Stimulated activated effector memory CD8-positive, alpha-beta T cell treated with anti-CD3 and anti-CD28 coated beads, Interleukin-12 subunit alpha, Interleukin-12 subunit beta, amount 100 ng/mL, for 72 hours (primary cell): ENCODE data around the gene TRIM23.
"Not testable (repeated sequence)": the region's sequence is repeated elsewhere in the genome, so short reads cannot be mapped to it uniquely, and the experiment has no call there.

ENCODE experiments used
- ATAC-seq: fragments of 150-1000 bp; cut with Tn5 transposase; 2 replicates; pipeline ENCODE4 v1.10.0; 2021
- DNase-seq, 2 donors: peaks; one replicate each; pipeline ENCODE4 v3.0.0; 2021 to 2022; ENCODE audit warnings: low spot score in 2 of 2
- H3K27ac Mint-ChIP-seq: one replicate; pipeline ENCODE4 v1.8.0; 2022; ENCODE audit warnings: mild to moderate bottlenecking, mixed read lengths
- H3K36me3 Mint-ChIP-seq: one replicate; pipeline ENCODE4 v1.8.0; 2022; ENCODE audit warnings: mild to moderate bottlenecking, mixed read lengths
- H3K4me1 Mint-ChIP-seq: one replicate; pipeline ENCODE4 v1.8.0; 2022; ENCODE audit warnings: mixed read lengths
- H3K4me3 Mint-ChIP-seq: one replicate; pipeline ENCODE4 v1.8.0; 2022; ENCODE audit warnings: mild to moderate bottlenecking, mixed read lengths
- H3K9me3 Mint-ChIP-seq: one replicate; pipeline ENCODE4 v1.8.0; 2022; ENCODE audit warnings: mixed read lengths

TRIM23 gene

DNA sequence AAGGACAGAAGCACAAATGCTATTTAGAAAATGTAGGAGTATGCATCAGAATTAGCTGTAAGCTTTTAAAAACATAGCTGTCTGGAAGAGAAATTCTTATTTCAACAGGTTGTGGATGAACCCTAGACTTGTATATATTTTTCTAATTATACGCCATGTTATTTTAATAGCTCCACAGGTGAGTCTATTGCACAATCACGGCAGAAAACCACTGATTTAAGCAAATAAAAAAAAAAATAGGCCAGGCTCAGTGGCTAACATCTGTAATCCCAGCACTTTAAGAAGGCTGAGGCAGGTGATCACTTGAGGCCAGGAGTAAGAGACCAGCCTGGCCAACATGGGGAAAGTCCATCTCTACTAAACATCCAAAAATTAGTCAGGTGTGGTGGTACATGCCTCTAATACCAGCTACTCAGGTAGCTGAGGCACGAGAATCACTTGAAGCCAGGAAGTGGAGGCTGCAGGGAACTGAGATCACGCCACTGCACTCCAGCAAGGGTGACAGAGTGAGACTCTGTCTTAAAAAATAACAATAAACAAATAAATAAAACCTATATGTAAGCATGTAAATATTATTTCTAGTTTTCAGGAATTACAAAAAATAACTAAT, 11.7 kb downstream of the TRIM23 start:
- H3K36me3 Mint-ChIP-seq, result peaks cover 96% of the 10 kb centered on the region
- H3K4me1 Mint-ChIP-seq, result no peaks in the 10 kb centered on the region
- DNase-seq, result no peak

DNA sequence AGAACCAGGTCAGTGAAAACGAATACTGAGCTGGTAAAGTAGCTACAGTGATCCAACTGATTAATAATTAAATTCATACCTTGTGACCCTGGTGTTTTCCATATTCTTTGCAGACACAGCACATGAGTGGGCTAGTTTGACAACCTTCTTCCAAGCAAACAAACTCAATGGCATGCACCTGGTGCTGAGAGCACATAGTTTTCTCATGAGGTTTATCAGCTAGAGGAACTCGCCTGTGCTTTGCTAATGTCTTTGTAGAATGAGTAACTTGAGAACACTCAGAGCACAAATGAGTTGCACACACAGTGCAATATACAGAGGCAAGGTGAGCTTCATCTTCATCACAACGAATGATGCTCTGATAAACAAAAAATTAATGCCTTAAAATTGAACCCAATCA, 12.6 kb downstream of the TRIM23 start:
- ATAC-seq, result no peak
- H3K9me3 Mint-ChIP-seq, result no peaks in the 10 kb centered on the region
- H3K4me3 Mint-ChIP-seq, result no peak overlapping the region
- H3K36me3 Mint-ChIP-seq, result peaks cover 99% of the 10 kb centered on the region
- H3K4me1 Mint-ChIP-seq, result no peaks in the 10 kb centered on the region
- DNase-seq, result no peak
- no peak overlapping the region for H3K27ac Mint-ChIP-seq

More for the DNA sequence above, 11.7 kb downstream of the TRIM23 start:
- H3K27ac Mint-ChIP-seq, result no peak overlapping the region
- no peak overlapping the region for H3K4me3 Mint-ChIP-seq
- no peak for ATAC-seq
- H3K9me3 Mint-ChIP-seq, result no peaks in the 10 kb centered on the region

DNA sequence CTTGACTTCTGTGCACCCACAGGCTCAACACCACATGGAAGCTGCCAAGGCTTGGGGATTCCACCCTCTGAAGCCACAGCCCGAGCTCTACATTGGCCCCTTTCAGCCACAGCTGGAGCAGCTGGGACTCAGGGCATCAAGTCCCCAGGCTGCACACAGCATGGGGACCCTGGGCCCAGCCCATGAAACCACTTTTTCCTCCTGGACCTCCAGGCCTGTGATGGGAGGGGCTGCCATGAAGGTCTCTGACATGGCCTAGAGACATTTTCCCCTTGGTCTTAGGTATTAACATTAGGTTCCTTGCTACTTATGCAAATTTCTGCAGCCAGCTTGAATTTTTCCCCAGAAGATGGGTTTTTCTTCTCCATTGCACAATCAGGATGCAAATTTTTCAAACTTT, 22.4 kb downstream of the TRIM23 start:
- ATAC-seq, H3K4me3 Mint-ChIP-seq, H3K9me3 Mint-ChIP-seq, DNase-seq: not testable (repeated sequence)
- peak overlapping the region; percentile 29 for H3K27ac Mint-ChIP-seq
- peaks cover 100% of the 10 kb centered on the region for H3K36me3 Mint-ChIP-seq
- H3K4me1 Mint-ChIP-seq, result peaks cover 11% of the 10 kb centered on the region

DNA sequence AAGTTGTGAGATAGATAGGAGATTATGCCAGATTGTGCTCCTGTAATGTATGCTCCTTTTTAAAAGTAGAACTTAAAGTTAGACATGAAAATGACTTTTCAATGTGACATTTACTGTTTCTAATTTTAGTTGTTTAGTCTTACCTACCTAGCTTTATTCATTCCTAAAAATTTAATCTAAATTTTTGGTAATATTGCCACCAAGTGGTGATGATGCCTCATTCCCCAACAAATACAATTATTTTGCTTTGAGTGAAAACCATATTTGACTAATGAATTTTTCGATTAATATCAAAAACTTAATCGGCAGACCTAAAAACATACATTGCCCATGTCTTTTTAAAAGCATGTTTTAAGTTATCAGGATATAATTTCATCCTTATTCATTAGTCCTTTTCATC, 35.4 kb downstream of the TRIM23 start:
- H3K9me3 Mint-ChIP-seq, result no peaks in the 10 kb centered on the region
- H3K27ac Mint-ChIP-seq, result no peak overlapping the region
- no peaks in the 10 kb centered on the region for H3K4me1 Mint-ChIP-seq
- DNase-seq, result no peak
- ATAC-seq, result no peak
- peaks cover 97% of the 10 kb centered on the region for H3K36me3 Mint-ChIP-seq
- H3K4me3 Mint-ChIP-seq, result no peak overlapping the region

DNA sequence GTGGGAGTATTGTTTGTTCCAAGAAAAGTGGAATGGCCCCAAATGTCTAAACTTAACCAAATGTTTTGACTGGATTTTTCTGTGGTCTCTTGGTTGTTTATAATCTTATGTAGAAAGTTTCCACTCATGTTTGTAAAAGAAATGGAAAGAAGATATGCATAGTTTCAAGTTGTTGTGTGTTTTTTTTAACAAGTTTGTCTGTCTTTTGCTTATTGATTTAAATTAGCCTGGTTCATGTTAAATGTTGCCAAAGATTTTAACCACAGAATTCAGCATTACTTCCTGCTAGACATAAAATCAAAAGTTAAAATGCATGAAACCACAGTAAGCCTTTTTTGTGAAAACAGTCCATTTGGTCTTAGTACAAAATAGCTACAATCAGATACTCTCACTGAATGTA, 47.0 kb downstream of the TRIM23 start:
- Mint-ChIP-seq H3K4me3 (no peak overlapping the region), H3K27ac (peak overlapping the region; percentile 63), H3K4me1 (peaks cover 15% of the 10 kb centered on the region), H3K9me3 (no peaks in the 10 kb centered on the region), H3K36me3 (peaks cover 96% of the 10 kb centered on the region)
- no peak for ATAC-seq
- no peak for DNase-seq

DNA sequence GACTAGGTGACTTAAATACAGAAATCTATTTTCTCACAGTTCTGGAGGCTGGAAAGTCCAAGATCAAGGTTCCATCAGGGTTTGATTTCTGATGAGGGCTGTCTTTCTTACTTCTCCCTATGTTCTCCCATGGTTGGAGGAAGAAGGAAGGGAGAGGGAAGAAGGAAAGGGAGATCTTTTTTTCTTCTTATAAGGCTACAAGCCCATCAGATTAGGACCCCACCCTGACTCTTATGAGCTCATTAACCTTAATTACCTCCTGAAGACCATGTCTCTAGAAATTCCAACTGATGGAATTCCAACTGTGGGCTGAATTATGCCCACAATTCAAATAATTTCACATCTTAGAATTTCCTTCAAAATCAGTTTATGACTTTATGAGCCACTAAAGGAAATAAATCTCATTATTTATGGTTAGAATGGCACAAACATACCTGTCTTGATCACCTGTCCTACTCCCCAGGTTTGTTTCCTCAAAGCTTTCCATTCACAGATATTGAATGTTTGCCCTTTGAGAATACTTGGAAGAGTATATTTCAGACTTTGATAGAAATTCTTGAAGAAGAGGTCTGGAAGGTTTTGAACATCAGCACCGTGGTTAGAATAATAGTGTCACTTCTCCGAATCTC, 53.4 kb downstream of the TRIM23 start:
- DNase-seq, result no peak
- Mint-ChIP-seq H3K4me3 (no peak overlapping the region), H3K4me1 (peaks cover 9% of the 10 kb centered on the region), H3K27ac (no peak overlapping the region), H3K36me3 (peaks cover 91% of the 10 kb centered on the region), H3K9me3 (no peaks in the 10 kb centered on the region)
- no peak for ATAC-seq

DNA sequence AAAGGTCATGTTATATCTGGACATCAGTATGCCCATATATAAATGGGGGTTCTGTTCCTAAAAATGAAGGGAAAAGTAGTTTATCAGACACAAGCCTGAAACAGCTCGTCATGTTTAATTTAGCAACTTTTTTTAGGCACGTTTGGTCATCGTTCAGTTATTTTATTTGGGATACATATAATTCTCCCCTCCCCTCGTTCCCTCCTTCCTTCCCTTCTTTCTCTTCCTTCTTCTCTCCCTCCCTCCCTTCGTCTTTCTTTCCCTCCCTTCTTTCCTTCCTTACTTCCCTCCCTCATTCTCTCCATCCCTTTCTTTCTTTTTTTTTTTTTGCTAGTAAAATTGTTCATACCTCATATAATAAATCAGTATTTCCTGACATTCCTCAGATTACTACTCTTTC, 57.6 kb downstream of the TRIM23 start:
- no peak overlapping the region for H3K27ac Mint-ChIP-seq

DNA sequence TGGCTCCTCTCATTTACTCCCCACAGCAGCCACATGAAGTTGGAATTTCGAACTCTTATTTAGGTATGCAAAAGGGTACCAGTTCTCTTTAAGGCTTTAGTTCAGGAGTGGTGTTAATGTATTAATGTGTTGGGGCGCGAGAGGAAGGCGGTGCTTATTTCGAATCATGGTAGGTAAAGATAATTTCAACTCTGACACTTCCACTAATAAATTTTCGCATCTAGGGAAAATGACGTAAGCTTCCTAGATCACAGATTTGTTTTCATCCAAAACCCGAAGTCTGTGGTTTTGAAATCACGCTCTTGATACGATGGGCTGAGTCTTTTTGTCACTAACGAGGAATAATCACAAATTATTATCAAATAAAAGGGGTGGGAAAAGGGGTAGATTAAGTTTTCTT, 60.4 kb downstream of the TRIM23 start:
- Mint-ChIP-seq H3K4me1 (peaks cover 29% of the 10 kb centered on the region), H3K4me3 (peak overlapping the region; percentile 91), H3K36me3 (peaks cover 64% of the 10 kb centered on the region), H3K27ac (peak overlapping the region; percentile 97), H3K9me3 (no peaks in the 10 kb centered on the region)
- ATAC-seq (no peak), DNase-seq (no peak)

More for the DNA sequence above, 57.6 kb downstream of the TRIM23 start:
- H3K4me1 Mint-ChIP-seq, result peaks cover 29% of the 10 kb centered on the region
- no peak for DNase-seq
- ATAC-seq, result no peak
- peaks cover 69% of the 10 kb centered on the region for H3K36me3 Mint-ChIP-seq
- H3K9me3 Mint-ChIP-seq, result no peaks in the 10 kb centered on the region
- no peak overlapping the region for H3K4me3 Mint-ChIP-seq

DNA sequence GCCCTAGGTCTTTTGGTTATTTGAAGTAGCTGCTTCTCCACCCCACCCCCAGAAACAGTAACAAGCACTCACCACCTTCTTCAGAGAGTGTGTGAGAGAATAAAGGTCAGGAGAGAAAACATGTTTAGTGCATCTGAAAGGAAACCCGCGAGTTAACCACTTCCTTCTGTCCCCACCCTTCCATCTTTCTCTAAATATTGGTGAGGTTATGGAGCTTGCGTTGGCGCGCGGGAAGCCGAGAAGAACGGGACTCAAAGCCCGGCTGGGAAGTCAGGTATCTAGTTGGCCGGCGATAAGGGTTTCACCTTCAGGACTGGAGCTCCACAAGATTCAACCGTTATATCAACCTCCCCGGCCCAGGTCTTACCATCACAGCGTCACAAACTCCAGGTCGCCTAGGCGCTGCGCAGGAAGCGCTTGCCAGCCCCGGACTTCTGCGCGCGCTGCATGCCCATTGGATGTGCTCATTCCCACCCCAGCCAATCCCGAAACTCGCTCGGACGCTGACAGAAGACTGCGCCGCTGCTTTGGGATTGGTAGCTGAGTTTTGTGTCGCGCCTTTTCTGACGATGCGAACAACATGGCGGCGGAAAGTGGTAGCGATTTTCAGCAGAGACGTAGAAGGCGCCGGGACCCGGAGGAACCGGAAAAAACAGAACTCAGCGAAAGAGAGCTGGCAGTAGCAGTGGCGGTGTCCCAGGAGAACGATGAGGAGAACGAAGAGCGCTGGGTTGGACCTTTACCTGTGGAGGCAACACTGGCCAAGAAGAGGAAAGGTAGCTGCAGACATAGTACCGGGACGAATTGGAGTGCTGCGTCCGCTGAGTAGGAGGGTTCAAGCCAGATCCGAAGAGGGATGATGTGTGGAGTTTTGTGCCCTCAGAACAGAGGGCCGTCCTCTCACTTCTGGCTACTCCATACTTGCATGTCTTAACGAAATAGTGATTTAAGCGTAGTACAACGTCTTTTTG, 61.1 kb downstream of the TRIM23 start, which contains the start of the genes CENPK and PPWD1:
Gene CENPK (minus strand): TSS at position 438 of the 971 bp plus-strand sequence. CDS start 8,261 bp downstream, outside the sequence.
Gene PPWD1 (plus strand): TSS at position 566 of the 971 bp plus-strand sequence. CDS start 15 bp downstream, at position 581.
- no peaks in the 10 kb centered on the region for H3K9me3 Mint-ChIP-seq
- peak within 1 kb of the TSS; percentile 91 for H3K4me3 Mint-ChIP-seq
- H3K4me1 Mint-ChIP-seq, result peaks cover 29% of the 10 kb centered on the region
- peaks cover 66% of the 10 kb centered on the region for H3K36me3 Mint-ChIP-seq
- ATAC-seq (peak; percentile 100), DNase-seq (peak; percentile 81 to 95)
- H3K27ac Mint-ChIP-seq, result peak within 1 kb of the TSS; percentile 97

DNA sequence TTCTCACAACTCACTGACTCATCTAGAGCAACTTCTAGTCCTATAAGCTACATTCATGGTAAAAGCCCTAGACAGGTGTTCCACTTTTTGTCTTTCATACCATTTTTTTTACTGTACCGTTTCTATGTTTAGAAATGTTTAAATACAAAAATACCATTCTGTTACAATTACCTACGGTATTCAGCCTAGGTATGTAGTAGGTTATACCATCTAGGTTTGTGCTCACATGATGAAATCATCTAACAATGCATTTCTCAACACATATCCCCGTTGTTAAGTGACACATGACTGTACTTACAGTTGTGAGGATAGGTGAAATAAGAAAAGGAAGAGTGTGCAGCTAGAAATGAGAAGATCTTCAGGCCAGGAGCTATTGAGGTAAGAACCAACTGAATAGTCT, 67.4 kb downstream of the TRIM23 start:
- H3K27ac Mint-ChIP-seq, result no peak overlapping the region
- ATAC-seq (no peak), DNase-seq (no peak)
- H3K9me3 Mint-ChIP-seq, result no peaks in the 10 kb centered on the region
- H3K36me3 Mint-ChIP-seq, result peaks cover 64% of the 10 kb centered on the region
- no peak overlapping the region for H3K4me3 Mint-ChIP-seq
- peaks cover 7% of the 10 kb centered on the region for H3K4me1 Mint-ChIP-seq

DNA sequence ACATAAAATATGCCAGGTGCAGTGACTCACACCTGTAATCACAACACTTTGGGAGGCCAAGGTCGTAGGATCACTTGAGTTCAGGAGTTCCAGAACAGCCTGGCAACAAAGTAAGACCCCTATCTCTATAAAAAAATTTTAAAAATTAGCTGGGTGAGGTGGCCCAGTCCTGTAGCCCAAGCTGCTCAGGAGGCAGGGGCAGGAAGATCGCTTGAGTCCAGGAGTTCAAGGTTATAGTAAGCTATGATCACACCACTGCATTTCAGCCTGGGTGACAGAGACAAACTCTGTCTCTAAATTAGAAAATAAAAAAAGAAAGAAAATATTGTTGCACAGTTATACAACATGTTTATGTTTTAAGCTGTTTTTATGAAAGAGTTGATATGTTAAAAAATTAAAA, 68.0 kb downstream of the TRIM23 start:
- Mint-ChIP-seq H3K9me3 (no peaks in the 10 kb centered on the region), H3K36me3 (peaks cover 70% of the 10 kb centered on the region), H3K4me1 (peaks cover 7% of the 10 kb centered on the region), H3K27ac (no peak overlapping the region), H3K4me3 (no peak overlapping the region)
- DNase-seq (no peak), ATAC-seq (no peak)

DNA sequence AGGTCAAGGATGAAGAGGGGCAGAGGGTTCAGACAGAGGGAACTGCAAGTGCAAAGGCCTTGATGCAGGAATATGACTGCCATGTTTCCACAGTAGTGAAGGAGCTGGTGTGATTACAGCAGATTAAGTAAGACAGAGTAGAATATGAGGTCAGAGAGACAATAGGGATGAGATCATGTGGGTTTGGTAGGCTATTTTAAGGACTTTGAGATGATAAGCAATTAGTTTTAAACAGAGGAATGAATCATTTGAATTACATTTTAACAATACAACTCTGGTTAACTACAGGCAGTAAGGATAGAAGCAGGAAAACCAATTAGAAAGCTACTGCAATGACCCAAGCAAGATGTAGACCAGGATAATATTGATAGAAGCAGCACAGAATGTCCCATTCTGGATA, 68.8 kb downstream of the TRIM23 start:
- no peak for ATAC-seq
- Mint-ChIP-seq H3K9me3 (no peaks in the 10 kb centered on the region), H3K27ac (no peak overlapping the region), H3K4me1 (peaks cover 7% of the 10 kb centered on the region), H3K4me3 (no peak overlapping the region), H3K36me3 (peaks cover 76% of the 10 kb centered on the region)
- no peak for DNase-seq

DNA sequence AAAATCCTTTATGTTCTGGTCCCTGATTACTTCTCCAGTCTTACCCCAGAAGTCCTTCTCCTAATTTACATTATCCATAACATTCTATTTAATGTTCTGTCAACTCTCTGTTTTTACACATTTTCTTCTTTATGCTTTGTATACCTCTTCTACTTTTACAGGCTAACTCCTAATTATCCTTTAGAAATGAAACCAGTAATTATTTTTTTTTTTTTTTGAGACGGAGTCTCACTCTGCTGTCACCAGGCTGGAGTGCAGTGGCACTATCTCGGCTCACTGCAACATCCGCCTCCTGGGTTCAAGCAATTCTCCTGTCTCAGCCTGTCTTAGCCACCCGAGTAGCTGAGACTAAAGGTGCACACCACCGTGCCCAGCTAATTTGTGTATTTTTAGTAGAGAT, 70.2 kb downstream of the TRIM23 start:
- Mint-ChIP-seq H3K9me3 (no peaks in the 10 kb centered on the region), H3K4me1 (peaks cover 8% of the 10 kb centered on the region), H3K4me3 (no peak overlapping the region), H3K27ac (no peak overlapping the region), H3K36me3 (peaks cover 76% of the 10 kb centered on the region)
- ATAC-seq, result no peak
- no peak for DNase-seq

DNA sequence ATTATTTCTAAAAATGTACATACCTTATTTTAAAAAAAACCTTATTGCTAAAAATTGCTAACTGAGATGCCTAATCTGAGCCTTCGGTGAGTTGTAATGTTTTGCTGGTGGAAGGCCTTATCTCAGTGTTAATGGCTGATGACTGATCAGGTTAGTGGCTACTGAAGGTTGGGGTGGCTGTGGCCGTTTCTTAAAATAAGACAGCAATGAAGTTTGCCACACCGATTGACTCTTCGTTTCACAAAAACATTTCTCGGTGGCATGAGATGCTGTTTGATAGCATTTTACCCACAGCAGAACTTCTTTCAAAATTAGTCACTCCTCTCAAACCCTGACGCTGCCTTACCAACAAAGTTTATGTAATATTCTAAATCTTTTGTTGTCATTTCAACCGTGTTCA, 75.9 kb downstream of the TRIM23 start:
- Mint-ChIP-seq H3K27ac (peak overlapping the region; percentile 67), H3K9me3 (no peaks in the 10 kb centered on the region), H3K4me3 (no peak overlapping the region), H3K36me3 (peaks cover 97% of the 10 kb centered on the region), H3K4me1 (peaks cover 16% of the 10 kb centered on the region)
- DNase-seq (no peak), ATAC-seq (peak; percentile 97)

DNA sequence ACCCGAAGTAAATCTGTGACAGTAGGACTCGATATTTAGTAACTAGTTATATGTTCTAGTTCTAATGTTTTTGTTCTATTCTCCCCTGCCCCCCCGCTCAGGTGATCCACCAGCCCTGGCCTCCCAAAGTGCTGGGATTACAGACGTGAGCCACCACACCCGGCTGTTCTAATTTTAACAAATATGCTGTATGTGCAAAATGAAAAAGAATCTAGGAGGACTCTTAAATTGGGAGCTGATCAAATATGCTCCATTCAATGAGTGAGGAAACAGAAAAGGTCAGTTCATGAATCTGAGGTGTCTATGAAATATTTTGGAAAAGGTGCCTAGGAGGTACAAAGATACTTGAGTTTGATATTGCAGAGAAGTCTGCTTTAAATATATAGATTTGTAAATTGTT, 78.0 kb downstream of the TRIM23 start:
- DNase-seq (no peak), ATAC-seq (no peak)
- Mint-ChIP-seq H3K36me3 (peaks cover 97% of the 10 kb centered on the region), H3K4me1 (peaks cover 16% of the 10 kb centered on the region), H3K27ac (no peak overlapping the region), H3K4me3 (no peak overlapping the region), H3K9me3 (no peaks in the 10 kb centered on the region)
